Endothelial cell of umbilical vein (primary cell): ENCODE results near the gene OR6P1.

Experiments
- POLR2A ChIP-seq: IDR thresholded peaks from 2 replicates; pipeline ENCODE4 v1.6.1; 2012; ENCODE audit warnings: low read depth, mild to moderate bottlenecking, control low read depth, low read length
- POLR2AphosphoS5 ChIP-seq: IDR thresholded peaks from 2 replicates; pipeline ENCODE4 v1.6.1; 2012; ENCODE audit warnings: low read depth, mild to moderate bottlenecking, control low read depth, low read length, moderate library complexity; ENCODE audit not compliant: insufficient read depth
- TF ChIP-seq, protein P1 (sequence below), 2 donors: IDR thresholded peaks; 1 replicate in 1 of 2; 2 replicates in 1 of 2; pipeline ENCODE4 v1.5.1; 2011; ENCODE audit warnings: low read length in 2 of 2, mild to moderate bottlenecking in 2 of 2, moderate library complexity in 2 of 2, control low read depth in 1 of 2, inconsistent platforms in 1 of 2, low read depth in 1 of 2; ENCODE audit not compliant: insufficient read depth in 1 of 2; ENCODE audit errors: extremely low read depth in 1 of 2

DNA sequence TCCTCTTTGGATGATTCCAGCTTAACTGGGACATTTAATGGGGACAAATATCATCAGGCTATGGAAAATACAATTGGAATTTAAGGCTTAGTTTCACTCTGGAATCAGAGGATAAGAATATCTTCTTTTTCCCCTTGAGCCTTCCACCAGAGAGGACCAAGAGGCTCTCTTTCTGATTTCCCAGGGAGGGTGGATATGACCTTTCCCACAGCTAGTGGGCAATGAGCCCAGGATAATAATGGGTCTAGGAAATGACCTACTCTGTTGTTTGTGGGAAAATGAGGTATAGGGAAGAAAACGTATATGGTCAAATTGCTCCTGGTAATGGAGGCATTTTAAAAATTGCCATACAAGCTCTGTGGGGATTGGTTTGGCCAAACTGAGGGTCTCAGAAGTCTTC lies 18.1 kb downstream of the OR6P1 start:
- TF ChIP-seq, protein P1, sequence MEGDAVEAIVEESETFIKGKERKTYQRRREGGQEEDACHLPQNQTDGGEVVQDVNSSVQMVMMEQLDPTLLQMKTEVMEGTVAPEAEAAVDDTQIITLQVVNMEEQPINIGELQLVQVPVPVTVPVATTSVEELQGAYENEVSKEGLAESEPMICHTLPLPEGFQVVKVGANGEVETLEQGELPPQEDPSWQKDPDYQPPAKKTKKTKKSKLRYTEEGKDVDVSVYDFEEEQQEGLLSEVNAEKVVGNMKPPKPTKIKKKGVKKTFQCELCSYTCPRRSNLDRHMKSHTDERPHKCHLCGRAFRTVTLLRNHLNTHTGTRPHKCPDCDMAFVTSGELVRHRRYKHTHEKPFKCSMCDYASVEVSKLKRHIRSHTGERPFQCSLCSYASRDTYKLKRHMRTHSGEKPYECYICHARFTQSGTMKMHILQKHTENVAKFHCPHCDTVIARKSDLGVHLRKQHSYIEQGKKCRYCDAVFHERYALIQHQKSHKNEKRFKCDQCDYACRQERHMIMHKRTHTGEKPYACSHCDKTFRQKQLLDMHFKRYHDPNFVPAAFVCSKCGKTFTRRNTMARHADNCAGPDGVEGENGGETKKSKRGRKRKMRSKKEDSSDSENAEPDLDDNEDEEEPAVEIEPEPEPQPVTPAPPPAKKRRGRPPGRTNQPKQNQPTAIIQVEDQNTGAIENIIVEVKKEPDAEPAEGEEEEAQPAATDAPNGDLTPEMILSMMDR (IDR thresholded peaks at IDR 0.05; ENCODE audit: extremely low read depth in 1 of 2, insufficient read depth in 1 of 2, low read depth in 1 of 2, low read length in 2 of 2): no peak
- TF ChIP-seq POLR2A (no peak), POLR2AphosphoS5 (no peak)
